HG02970 (cell line): ENCODE measurements around the gene PROB1.
A peak's percentile ranks its signal among the peaks of the same experiment; 100 is the strongest.

ENCODE experiments used
- ATAC-seq: cut with Tn5 transposase; IDR thresholded peaks from one replicate; pipeline ENCODE4 v1.9.1; 2021; ENCODE audit warnings: mild to moderate bottlenecking, moderate library complexity, moderate number of reproducible peaks; ENCODE audit not compliant: unreplicated experiment, low FRiP score

PROB1 gene

DNA sequence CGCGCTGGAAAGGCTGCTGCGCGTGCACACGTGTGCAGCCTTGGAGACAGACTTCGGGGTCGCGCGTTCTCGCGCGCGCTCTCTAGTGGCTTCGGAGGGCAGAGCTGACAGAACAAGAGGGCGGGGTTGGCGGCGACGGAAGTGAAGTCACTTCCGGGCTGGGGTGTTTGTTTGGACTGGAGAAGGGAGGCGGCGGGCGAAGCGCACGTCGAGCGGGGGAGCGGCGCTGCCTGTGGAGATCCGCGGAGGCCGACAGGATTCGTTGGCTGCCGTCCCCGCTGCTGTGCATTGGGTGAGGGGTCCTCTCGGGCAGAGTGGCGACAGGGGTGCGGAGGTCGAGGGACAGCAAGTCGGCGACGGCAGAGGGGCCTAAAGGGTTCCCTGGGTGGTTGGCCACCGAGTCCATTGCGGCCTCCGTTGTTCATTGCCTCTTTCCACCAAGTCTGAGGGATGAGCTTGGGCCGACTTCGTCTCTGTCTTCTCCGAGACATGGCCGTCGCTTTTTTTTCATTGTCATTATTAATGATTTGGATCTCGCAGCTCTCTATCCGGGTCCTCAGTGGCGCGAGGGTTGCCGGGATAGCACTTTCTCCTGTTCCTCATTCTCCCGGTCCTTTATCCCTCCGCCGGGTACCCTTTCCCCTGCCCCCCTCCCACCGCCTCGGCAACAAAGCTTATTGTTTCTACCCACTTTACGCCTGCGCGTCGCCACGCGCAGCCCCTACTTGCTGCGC is 53.0 kb downstream of the PROB1 start, which contains the start of gene PAIP2:
TSS of gene PAIP2 (plus strand) at position 166 of the 734 bp plus-strand sequence. CDS start 21,931 bp downstream, outside the sequence.
- peak; percentile 95 for ATAC-seq

DNA sequence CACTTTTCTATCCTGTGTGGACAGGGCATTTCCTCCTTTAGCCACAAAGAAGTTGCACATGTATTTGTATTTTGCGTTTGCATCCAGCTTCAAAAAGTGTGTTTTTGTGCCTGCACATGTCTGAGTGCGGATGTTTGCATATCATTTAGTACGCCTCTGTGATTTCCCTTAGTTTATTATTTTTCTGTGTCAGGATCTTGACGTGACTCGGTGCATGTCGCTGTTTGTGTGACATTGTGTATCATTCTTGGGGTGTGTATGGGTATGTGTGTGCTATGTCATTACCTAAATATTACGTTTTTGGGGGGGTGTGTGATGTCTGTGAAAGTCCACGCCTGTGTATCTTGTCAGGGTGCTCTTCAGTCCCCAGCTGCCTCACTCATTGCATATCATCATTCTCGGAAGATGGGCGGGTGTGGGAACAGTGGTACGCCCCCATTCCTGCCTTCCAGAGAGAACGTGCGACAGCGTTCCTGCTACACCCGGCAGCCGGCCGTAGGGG is 53.7 kb downstream of the PROB1 start:
- no peak for ATAC-seq
